ENCODE results near the gene RASEF. TPM values are rescaled to one million over a fixed set of nuclear protein-coding genes. Genes with fewer than 3 reads are reported as not detected.

Gene RASEF
- total and polyA plus RNA-seq, 9 donors, result 0.07 to 15.9 (median 1.0) TPM

DNA sequence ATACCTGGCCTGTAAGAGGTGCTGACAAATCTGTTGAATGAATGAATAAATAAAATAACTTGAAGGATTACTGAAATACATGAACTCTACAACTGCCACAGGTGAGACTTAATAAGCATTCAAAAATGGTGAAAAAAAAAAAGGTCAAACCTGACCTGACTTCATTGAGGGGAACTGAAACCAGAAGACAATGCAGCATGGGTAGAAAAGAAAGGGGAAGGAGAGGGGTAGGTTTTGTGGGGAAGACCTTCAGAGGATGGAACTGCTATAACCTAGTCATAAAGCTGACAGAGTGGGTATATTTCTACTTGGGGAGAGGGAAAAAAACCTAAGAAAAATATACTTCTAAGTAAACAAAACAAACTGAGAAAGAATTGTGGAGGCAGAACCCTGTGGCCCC is 56.6 kb downstream of the RASEF start:
- no peak overlapping the region for H3K4me3 ChIP-seq
- intact Hi-C loops (cut with DNase I), result no loop called here
- H3K36me3 ChIP-seq, result no peaks in the 10 kb centered on the region
- no peak overlapping the region for H3K27ac ChIP-seq
- H3K27me3 ChIP-seq, result no peaks in the 10 kb centered on the region
- no peaks in the 10 kb centered on the region for H3K9me3 ChIP-seq
- TF ChIP-seq POLR2A (IDR thresholded peaks at IDR 0.05) (no peak), EP300 (IDR thresholded peaks at IDR 0.05) (no peak)
- TF ChIP-seq, protein P1, sequence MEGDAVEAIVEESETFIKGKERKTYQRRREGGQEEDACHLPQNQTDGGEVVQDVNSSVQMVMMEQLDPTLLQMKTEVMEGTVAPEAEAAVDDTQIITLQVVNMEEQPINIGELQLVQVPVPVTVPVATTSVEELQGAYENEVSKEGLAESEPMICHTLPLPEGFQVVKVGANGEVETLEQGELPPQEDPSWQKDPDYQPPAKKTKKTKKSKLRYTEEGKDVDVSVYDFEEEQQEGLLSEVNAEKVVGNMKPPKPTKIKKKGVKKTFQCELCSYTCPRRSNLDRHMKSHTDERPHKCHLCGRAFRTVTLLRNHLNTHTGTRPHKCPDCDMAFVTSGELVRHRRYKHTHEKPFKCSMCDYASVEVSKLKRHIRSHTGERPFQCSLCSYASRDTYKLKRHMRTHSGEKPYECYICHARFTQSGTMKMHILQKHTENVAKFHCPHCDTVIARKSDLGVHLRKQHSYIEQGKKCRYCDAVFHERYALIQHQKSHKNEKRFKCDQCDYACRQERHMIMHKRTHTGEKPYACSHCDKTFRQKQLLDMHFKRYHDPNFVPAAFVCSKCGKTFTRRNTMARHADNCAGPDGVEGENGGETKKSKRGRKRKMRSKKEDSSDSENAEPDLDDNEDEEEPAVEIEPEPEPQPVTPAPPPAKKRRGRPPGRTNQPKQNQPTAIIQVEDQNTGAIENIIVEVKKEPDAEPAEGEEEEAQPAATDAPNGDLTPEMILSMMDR (IDR thresholded peaks at IDR 0.05), result no peak
- no peaks in the 10 kb centered on the region for H3K4me1 ChIP-seq (ENCODE audit: insufficient read depth)
- DNase-seq, result no peak

DNA sequence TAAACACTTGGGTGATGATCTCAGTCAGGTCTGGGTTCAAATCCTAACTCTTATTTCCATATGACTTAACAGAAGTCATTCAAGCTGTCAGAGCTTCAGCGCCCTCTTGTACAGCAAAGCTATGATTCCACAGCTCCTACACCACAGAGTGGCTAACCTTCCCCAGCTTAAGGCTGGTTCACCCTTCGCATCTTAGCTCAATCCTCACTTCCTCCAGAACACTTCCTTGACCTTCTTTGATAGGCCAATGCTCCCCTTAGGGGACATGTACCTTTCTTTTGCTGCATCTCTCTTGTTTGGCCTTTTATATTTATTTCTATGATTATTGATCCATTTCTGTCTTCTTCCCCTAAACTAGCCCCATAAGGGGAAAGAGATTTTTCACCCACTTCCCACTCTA is 57.0 kb downstream of the RASEF start:
- Histone ChIP-seq H3K27me3 (no peaks in the 10 kb centered on the region), H3K4me1 (ENCODE audit: insufficient read depth) (no peaks in the 10 kb centered on the region), H3K9me3 (no peaks in the 10 kb centered on the region), H3K27ac (no peak overlapping the region), H3K36me3 (no peaks in the 10 kb centered on the region), H3K4me3 (no peak overlapping the region)
- no peak for DNase-seq
- 95 to 97% (median 96%) methylated on average over 2 of the region's 2 CpGs for WGBS, 3 donors
- no peak for TF ChIP-seq EP300 (IDR thresholded peaks at IDR 0.05)
- no peak for TF ChIP-seq POLR2A (IDR thresholded peaks at IDR 0.05)
- TF ChIP-seq, protein P1 (IDR thresholded peaks at IDR 0.05), result no peak
- intact Hi-C loops (cut with DNase I), result no loop called here

DNA sequence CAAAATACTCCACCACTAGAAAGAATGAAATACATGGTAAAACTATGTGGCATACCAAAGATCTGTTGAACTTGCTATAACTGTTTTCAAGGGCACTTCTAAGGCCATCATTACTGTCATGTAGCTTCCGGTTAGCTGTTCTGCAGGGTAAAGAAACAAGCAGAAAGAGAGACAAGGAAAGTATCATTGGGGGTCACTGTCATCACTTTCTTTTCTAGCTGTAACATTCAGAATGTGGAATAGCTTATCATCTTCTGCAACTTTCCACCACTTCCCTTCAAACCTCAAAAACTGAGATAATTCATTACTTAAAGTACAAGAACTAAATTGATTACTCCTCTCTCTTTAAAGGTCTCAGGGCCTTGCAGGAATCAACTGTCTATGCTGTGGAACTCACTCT is 57.6 kb downstream of the RASEF start:
- Histone ChIP-seq H3K4me3 (no peak overlapping the region), H3K27ac (no peak overlapping the region), H3K36me3 (no peaks in the 10 kb centered on the region), H3K9me3 (no peaks in the 10 kb centered on the region), H3K4me1 (ENCODE audit: insufficient read depth) (no peaks in the 10 kb centered on the region), H3K27me3 (no peaks in the 10 kb centered on the region)
- TF ChIP-seq POLR2A (IDR thresholded peaks at IDR 0.05), result no peak
- no peak for TF ChIP-seq EP300 (IDR thresholded peaks at IDR 0.05)
- TF ChIP-seq, protein P1 (IDR thresholded peaks at IDR 0.05), result no peak
- no peak for DNase-seq
- WGBS, 3 donors, result 84 to 98% (median 91%) methylated on average over 1 of the region's 1 CpG
- intact Hi-C loops (cut with DNase I), result no loop called here

DNA sequence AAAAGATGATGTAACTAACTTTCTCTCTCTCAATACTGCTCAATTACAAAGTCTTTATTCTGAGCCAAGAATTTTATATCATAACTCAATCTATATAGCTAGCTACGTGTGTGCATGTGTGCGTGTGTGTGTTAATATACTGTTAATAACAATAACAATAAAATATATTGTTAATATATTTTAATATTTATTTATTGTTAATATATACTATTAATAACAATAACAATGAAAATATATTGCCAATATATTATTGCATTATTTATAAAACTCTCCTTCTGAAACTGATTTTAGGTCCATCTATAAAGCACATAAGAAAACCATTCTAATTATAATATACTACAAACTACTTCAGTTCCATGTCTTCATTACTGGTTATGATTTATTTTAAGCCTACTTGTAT is 60.6 kb downstream of the RASEF start:
- H3K4me1 ChIP-seq (ENCODE audit: insufficient read depth), result no peaks in the 10 kb centered on the region
- 95 to 97% (median 95%) methylated on average over 2 of the region's 2 CpGs for WGBS, 3 donors
- intact Hi-C loops (cut with DNase I), result no loop called here
- no peak for DNase-seq
- H3K36me3 ChIP-seq, result no peaks in the 10 kb centered on the region
- no peaks in the 10 kb centered on the region for H3K27me3 ChIP-seq
- TF ChIP-seq POLR2A (IDR thresholded peaks at IDR 0.05), result no peak
- no peak for TF ChIP-seq EP300 (IDR thresholded peaks at IDR 0.05)
- TF ChIP-seq, protein P1 (IDR thresholded peaks at IDR 0.05), result no peak
- no peak overlapping the region for H3K4me3 ChIP-seq
- H3K9me3 ChIP-seq, result no peaks in the 10 kb centered on the region
- H3K27ac ChIP-seq, result no peak overlapping the region

DNA sequence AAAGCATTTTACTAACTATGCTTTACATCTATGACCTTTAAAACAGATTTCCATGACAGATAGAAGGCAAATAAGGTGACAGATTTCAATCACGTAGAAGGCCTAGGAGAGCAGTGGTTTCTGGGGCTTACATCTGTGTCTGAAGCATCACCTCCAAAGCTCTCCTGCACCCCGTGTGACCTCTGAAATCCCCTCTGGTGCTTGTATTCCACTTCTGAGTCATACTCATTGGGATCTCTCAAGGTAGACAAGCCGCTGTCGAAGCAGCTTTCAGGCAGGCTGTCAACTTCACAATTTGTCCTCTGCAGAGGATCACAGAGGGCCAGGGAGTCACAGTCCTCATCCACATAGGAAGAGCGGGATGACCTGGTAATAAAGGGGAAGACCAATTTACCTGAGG is 62.2 kb downstream of the RASEF start:
- Histone ChIP-seq H3K27me3 (no peaks in the 10 kb centered on the region), H3K9me3 (no peaks in the 10 kb centered on the region), H3K4me3 (no peak overlapping the region), H3K27ac (no peak overlapping the region), H3K4me1 (ENCODE audit: insufficient read depth) (no peaks in the 10 kb centered on the region), H3K36me3 (no peaks in the 10 kb centered on the region)
- intact Hi-C loops (cut with DNase I), result no loop called here
- 92 to 95% (median 94%) methylated on average over 5 of the region's 5 CpGs for WGBS, 3 donors
- no peak for DNase-seq
- TF ChIP-seq EP300 (IDR thresholded peaks at IDR 0.05) (no peak), POLR2A (IDR thresholded peaks at IDR 0.05) (no peak)
- TF ChIP-seq, protein P1 (IDR thresholded peaks at IDR 0.05), result no peak
